Epithelial cell of esophagus (primary cell): Measurements from ENCODE around the gene INHBB.

Source experiments
- DNase-seq: peaks from one replicate; pipeline ENCODE4 v3.0.0; 2010; ENCODE audit warnings: low read depth
- H3K4me3 ChIP-seq: 2 replicates; pipeline ENCODE4 v1.5.1; 2011; ENCODE audit warnings: mild to moderate bottlenecking, low read length, control low read depth
- TF ChIP-seq, protein P1 (sequence below): IDR thresholded peaks from 2 replicates; pipeline ENCODE4 v1.5.1; 2011; ENCODE audit warnings: low read depth, mild to moderate bottlenecking, low read length, control low read depth, inconsistent platforms; ENCODE audit not compliant: insufficient read depth; ENCODE audit errors: missing control alignments

INHBB gene

GRCh38 chr2:120316528-120317179, 29.3 kb upstream of the INHBB start:
- H3K4me3 ChIP-seq: no peak overlapping the region
- TF ChIP-seq, protein P1, sequence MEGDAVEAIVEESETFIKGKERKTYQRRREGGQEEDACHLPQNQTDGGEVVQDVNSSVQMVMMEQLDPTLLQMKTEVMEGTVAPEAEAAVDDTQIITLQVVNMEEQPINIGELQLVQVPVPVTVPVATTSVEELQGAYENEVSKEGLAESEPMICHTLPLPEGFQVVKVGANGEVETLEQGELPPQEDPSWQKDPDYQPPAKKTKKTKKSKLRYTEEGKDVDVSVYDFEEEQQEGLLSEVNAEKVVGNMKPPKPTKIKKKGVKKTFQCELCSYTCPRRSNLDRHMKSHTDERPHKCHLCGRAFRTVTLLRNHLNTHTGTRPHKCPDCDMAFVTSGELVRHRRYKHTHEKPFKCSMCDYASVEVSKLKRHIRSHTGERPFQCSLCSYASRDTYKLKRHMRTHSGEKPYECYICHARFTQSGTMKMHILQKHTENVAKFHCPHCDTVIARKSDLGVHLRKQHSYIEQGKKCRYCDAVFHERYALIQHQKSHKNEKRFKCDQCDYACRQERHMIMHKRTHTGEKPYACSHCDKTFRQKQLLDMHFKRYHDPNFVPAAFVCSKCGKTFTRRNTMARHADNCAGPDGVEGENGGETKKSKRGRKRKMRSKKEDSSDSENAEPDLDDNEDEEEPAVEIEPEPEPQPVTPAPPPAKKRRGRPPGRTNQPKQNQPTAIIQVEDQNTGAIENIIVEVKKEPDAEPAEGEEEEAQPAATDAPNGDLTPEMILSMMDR: no peak
- DNase-seq: no peak

DNA sequence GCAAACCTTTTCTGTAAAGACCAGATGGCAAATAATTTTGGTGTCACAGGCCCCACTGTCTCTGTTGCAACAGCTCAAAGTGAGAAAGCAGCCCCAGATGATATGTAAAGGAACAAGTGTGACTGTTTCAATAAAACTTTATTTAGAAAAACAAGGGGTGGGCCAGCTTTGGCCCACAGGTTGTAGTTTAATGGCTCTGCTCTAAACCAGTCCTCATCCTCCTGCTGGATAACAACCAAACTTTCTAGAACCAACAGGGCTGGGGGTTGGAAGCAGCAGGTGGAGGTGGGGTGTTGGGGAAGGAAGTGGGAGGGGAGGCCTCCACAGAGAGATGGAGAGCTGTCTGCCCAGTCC, 28.8 kb upstream of the INHBB start:
- DNase-seq: no peak
- TF ChIP-seq, protein P1: no peak
- no peak overlapping the region for H3K4me3 ChIP-seq

DNA sequence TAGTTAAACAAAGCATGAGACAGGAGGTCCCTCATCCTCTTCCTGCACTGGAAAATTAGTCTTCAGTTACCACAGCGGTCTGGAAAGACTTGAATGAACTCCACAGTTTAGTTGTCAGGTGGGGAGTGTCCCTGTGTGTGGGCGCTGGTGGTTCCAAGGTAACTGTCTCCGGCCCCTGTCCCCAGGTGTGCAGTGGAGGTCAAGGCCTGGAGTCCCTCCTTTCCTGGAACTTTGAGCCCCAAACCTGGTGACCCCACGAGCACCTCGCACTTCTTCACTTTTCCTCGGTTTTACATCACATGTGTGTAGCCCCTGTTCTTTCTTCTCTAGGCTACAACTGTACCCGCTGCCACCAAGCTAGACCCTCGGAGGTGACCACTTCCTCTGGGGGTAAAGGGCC, 28.0 kb upstream of the INHBB start:
- DNase-seq: no peak
- TF ChIP-seq, protein P1: no peak
- no peak overlapping the region for H3K4me3 ChIP-seq

DNA sequence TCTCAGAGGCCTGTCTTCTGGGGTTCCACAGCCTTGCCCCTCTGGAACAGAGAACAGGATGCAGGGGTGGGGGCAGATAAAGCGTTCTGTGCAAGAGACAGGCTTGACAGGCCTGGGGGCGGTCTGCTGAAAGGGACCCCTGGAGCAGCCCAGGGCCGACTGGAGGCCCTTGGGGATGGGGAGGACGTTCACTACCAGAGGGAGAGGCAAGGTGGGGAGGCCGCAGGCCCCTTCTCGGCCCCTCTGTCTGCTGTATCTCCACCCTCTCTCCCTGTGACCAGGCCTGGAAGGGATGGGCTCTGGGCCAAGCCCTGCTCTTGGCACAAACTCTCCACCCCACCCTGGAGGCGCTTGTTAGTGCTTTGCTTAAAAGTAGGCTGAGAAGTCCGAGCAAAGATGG, 27.3 kb upstream of the INHBB start:
- H3K4me3 ChIP-seq: no peak overlapping the region
- TF ChIP-seq, protein P1: no peak
- DNase-seq: no peak

- TF ChIP-seq, protein P1: no peak
- H3K4me3 ChIP-seq: no peak overlapping the region
- DNase-seq: no peak
Measured at GRCh38 chr2:120319123-120319522, 26.8 kb upstream of the INHBB start.

GRCh38 chr2:120319686-120320317, 26.1 kb upstream of the INHBB start:
- TF ChIP-seq, protein P1: no peak
- no peak for DNase-seq
- H3K4me3 ChIP-seq: no peak overlapping the region
